ENCODE measurements around the gene GALNT17.

- no peak for TF ChIP-seq POLR2A (IDR thresholded peaks at IDR 0.05)
- TF ChIP-seq, protein P1, sequence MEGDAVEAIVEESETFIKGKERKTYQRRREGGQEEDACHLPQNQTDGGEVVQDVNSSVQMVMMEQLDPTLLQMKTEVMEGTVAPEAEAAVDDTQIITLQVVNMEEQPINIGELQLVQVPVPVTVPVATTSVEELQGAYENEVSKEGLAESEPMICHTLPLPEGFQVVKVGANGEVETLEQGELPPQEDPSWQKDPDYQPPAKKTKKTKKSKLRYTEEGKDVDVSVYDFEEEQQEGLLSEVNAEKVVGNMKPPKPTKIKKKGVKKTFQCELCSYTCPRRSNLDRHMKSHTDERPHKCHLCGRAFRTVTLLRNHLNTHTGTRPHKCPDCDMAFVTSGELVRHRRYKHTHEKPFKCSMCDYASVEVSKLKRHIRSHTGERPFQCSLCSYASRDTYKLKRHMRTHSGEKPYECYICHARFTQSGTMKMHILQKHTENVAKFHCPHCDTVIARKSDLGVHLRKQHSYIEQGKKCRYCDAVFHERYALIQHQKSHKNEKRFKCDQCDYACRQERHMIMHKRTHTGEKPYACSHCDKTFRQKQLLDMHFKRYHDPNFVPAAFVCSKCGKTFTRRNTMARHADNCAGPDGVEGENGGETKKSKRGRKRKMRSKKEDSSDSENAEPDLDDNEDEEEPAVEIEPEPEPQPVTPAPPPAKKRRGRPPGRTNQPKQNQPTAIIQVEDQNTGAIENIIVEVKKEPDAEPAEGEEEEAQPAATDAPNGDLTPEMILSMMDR (IDR thresholded peaks at IDR 0.05) = no peak
Observed at GRCh38 chr7:71716690-71717089, 584.7 kb downstream of the GALNT17 start.

Data from uterus (tissue), 2 donors.